ENCODE results near the gene ANKRD39. TPM values are rescaled to one million over a fixed set of nuclear protein-coding genes. Genes with fewer than 3 reads are reported as not detected.

ANKRD39 gene
- total RNA-seq, 1 donor from 2014 or later, result 23.4 TPM

DNA sequence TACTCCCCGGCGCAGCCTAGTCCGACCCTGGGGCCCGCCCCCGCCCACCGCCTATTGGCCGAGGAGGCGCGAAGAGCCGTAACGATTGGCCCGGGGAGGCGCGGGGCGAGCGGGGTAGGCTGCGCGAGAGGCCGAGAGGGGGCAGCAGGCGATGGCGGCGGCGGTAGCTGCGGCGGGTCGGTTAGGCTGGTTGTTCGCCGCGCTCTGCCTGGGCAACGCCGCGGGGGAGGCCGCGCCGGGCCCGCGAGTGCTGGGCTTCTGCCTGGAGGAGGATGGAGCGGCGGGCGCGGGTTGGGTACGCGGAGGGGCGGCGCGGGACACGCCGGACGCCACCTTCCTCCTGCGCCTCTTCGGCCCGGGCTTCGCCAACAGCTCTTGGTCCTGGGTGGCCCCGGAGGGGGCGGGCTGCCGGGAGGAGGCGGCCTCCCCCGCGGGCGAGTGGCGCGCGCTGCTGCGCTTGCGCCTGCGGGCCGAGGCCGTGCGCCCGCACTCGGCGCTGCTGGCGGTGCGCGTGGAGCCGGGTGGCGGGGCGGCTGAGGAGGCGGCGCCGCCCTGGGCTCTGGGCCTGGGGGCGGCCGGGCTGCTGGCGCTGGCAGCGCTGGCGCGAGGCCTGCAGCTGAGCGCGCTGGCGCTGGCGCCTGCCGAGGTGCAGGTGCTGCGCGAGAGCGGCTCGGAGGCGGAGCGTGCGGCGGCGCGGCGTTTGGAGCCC lies 41.5 kb downstream of the ANKRD39 start, which contains the start of gene CNNM3:
CNNM3 (plus strand) TSS at position 142 of the 709 bp plus-strand sequence; CDS start at position 152, 10 bp downstream.
- Mint-ChIP-seq H3K4me3 (peak within 1 kb of the TSS; percentile 90), H3K36me3 (ENCODE audit: low read depth) (peaks cover 10% of the 10 kb centered on the region), H3K27me3 (ENCODE audit: low read depth) (no peaks in the 10 kb centered on the region), H3K9me3 (no peaks in the 10 kb centered on the region), H3K4me1 (peaks cover 47% of the 10 kb centered on the region), H3K27ac (ENCODE audit: unreplicated experiment) (peak within 1 kb of the TSS; percentile 27)
- TF ChIP-seq, protein P1, sequence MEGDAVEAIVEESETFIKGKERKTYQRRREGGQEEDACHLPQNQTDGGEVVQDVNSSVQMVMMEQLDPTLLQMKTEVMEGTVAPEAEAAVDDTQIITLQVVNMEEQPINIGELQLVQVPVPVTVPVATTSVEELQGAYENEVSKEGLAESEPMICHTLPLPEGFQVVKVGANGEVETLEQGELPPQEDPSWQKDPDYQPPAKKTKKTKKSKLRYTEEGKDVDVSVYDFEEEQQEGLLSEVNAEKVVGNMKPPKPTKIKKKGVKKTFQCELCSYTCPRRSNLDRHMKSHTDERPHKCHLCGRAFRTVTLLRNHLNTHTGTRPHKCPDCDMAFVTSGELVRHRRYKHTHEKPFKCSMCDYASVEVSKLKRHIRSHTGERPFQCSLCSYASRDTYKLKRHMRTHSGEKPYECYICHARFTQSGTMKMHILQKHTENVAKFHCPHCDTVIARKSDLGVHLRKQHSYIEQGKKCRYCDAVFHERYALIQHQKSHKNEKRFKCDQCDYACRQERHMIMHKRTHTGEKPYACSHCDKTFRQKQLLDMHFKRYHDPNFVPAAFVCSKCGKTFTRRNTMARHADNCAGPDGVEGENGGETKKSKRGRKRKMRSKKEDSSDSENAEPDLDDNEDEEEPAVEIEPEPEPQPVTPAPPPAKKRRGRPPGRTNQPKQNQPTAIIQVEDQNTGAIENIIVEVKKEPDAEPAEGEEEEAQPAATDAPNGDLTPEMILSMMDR (conservative IDR thresholded peaks at IDR 0.05), result peak; percentile 70
- peak; percentile 97 for DNase-seq (ENCODE audit: low read depth, low spot score)

DNA sequence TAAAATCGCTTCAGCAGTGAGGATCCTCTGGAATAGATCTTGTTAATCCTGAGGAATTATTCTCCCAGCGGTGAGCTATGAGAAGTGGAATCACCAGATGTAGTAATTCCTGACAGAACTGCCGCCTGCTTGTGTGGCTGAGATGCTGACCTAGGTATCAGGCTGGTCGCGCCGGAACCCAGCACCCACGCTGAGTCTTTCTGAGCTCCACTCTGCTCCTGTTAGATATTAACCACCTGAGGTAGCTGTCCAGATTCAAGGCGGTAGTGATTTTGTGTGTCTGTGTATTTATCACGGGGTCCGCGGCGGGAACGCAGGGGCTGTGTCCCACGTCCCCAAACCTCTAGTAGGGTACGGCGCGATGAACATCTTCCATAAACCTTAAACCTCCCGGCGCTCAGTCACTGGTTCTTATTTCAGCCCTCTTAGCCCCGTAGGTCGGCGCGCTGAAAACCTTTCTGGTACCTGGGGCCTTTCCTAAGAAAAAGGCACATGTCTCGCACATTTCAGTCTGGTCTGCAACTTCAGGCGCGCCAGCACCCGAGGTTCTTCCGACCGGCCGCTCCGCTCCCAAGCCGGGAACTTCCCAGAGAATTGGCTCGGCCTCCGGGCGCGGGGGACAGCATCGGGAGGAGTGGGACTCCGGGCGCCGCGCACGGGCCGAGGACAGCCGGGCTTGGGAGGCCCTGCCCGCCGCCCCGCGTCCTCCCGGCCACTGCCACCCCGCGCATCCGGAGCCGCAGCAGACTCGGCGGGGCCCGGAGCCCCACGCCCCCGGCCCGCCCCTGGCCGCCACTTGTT lies 42.3 kb downstream of the ANKRD39 start:
- H3K27me3 Mint-ChIP-seq (ENCODE audit: low read depth), result no peaks in the 10 kb centered on the region
- TF ChIP-seq, protein P1 (conservative IDR thresholded peaks at IDR 0.05), result no peak

GRCh38 chr2:96813656-96814055 lies 44.2 kb downstream of the ANKRD39 start:
- Mint-ChIP-seq H3K36me3 (ENCODE audit: low read depth) (peaks cover 3% of the 10 kb centered on the region), H3K4me3 (peak overlapping the region; percentile 59), H3K27ac (ENCODE audit: unreplicated experiment) (no peak overlapping the region), H3K9me3 (no peaks in the 10 kb centered on the region), H3K27me3 (ENCODE audit: low read depth) (no peaks in the 10 kb centered on the region), H3K4me1 (peaks cover 30% of the 10 kb centered on the region)
- TF ChIP-seq, protein P1 (conservative IDR thresholded peaks at IDR 0.05), result no peak
- DNase-seq (ENCODE audit: low read depth, low spot score), result no peak

More for the DNA sequence above, 42.3 kb downstream of the ANKRD39 start:
- H3K4me1 Mint-ChIP-seq, result peaks cover 42% of the 10 kb centered on the region
- peak overlapping the region; percentile 90 for H3K4me3 Mint-ChIP-seq
- peaks cover 10% of the 10 kb centered on the region for H3K36me3 Mint-ChIP-seq (ENCODE audit: low read depth)
- no peaks in the 10 kb centered on the region for H3K9me3 Mint-ChIP-seq
- no peak for DNase-seq (ENCODE audit: low read depth, low spot score)
- H3K27ac Mint-ChIP-seq (ENCODE audit: unreplicated experiment), result peak overlapping the region; percentile 24

GRCh38 chr2:96811917-96812316 lies 45.9 kb downstream of the ANKRD39 start:
- no peak overlapping the region for H3K4me3 Mint-ChIP-seq
- H3K27ac Mint-ChIP-seq (ENCODE audit: unreplicated experiment), result no peak overlapping the region
- peaks cover 4% of the 10 kb centered on the region for H3K36me3 Mint-ChIP-seq (ENCODE audit: low read depth)
- TF ChIP-seq, protein P1 (conservative IDR thresholded peaks at IDR 0.05), result no peak
- H3K4me1 Mint-ChIP-seq, result peaks cover 15% of the 10 kb centered on the region
- H3K9me3 Mint-ChIP-seq, result no peaks in the 10 kb centered on the region
- H3K27me3 Mint-ChIP-seq (ENCODE audit: low read depth), result no peaks in the 10 kb centered on the region
- no peak for DNase-seq (ENCODE audit: low read depth, low spot score)

DNA sequence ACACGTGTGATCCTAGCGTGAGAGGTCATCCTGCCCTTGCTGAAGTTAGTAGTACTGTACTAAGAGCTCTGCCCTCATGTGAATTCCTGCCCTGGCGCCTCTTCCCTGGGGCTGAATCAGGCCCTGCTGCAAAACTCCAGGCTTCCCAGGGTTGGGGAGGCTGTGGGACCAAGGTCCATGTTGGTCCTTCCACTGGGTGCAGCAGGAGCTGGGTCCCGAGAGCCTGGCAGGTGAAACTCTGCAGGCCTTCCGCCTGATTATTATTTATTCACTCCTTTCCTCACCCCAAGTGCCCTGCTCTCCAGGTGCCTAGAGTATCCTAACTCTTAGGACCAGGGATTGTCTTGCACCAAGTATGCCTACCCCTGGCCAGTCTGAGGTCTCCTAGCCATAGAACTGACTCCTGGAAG lies 47.0 kb downstream of the ANKRD39 start:
- TF ChIP-seq, protein P1 (conservative IDR thresholded peaks at IDR 0.05), result no peak
- Mint-ChIP-seq H3K4me1 (peaks cover 21% of the 10 kb centered on the region), H3K4me3 (no peak overlapping the region), H3K27me3 (ENCODE audit: low read depth) (no peaks in the 10 kb centered on the region), H3K27ac (ENCODE audit: unreplicated experiment) (no peak overlapping the region), H3K9me3 (no peaks in the 10 kb centered on the region), H3K36me3 (ENCODE audit: low read depth) (peaks cover 10% of the 10 kb centered on the region)
- DNase-seq (ENCODE audit: low read depth, low spot score), result no peak
